GM21390 (cell line): ENCODE data around the gene CALHM2.
"Not testable (repeated sequence)": the region's sequence is repeated elsewhere in the genome, so short reads cannot be mapped to it uniquely, and the experiment has no call there.

ENCODE experiments used
- ATAC-seq: cut with Tn5 transposase; IDR thresholded peaks from one replicate; pipeline ENCODE4 v1.9.1; 2021; ENCODE audit not compliant: unreplicated experiment

The CALHM2 gene, protein sequence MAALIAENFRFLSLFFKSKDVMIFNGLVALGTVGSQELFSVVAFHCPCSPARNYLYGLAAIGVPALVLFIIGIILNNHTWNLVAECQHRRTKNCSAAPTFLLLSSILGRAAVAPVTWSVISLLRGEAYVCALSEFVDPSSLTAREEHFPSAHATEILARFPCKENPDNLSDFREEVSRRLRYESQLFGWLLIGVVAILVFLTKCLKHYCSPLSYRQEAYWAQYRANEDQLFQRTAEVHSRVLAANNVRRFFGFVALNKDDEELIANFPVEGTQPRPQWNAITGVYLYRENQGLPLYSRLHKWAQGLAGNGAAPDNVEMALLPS

DNA sequence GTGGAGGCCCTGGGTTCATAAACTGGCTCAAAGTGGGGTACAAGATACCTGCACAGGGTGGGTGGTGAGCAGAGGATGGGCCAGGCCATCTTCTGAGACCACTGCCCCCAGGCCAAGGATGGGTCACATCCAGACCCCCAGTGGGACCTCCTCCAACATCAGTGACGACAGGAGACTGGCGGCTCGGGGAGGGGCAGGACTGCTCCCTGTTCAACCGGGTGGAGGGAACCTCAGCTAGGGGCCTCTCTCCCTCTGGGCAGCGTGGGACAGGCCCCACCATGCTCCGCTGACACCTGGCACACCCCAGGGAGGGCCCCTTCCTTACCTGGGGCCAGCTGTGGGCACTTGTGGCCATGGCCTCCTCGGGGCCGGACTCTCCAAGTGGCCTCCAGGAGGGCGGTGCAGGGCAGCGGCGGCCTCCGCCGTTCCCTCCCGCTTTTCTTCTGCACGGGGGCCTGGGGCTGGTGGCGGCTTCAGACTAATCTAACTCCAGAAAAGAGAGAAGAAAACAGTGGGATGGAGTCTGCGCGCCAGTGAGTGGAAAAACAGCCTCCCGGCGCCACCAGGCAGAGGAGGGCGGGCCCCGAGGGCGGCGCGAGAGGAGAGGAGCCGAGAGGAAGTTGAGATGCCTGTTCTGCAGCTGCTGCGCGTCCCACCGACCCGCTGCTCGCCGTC is at the start of gene CALHM2:
TSS of gene CALHM2 (minus strand) at position 540 of the 675 bp plus-strand sequence. CDS start 2,429 bp downstream, outside the sequence.
- peak; percentile 77 for ATAC-seq

DNA sequence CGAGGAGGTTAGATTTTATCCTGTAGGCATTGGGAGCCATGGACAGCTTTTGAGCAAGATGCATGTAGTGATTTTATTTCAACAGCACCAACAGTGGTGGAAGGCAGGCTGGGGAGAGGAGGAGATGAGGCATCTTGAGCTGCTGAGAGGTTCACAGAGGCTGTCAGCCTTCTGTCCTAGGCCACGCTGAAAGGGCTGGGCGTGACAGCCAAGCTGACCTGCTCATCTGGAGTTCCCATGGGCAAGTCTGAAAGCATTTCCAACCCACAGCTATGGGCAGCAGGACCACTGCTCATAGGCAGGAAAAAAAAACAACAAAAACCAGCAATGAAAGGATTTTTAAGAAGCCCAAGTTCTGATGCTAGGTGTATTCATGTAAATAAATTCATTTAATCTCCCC is 49.0 kb upstream of the CALHM2 start:
- no peak for ATAC-seq

DNA sequence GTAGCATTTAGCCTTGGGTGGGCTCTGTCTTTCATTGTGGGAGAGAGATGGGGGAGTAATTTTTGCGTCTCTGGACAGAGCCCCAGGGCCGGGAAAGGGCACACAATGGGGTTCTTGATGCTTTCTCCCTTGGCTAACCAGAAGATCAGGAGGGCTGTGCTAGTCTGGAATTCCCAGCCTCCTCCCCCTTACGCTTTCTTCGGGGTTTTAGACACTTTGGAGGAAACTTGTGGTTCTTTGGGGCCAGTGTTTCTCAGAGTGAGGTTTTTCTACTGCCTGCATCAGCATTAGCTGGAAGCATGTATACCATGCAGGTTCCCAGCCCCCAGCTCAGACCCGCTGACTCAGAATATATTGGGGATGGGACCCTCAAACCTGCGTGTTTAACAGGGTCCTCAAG is 48.3 kb upstream of the CALHM2 start:
- ATAC-seq = no peak

DNA sequence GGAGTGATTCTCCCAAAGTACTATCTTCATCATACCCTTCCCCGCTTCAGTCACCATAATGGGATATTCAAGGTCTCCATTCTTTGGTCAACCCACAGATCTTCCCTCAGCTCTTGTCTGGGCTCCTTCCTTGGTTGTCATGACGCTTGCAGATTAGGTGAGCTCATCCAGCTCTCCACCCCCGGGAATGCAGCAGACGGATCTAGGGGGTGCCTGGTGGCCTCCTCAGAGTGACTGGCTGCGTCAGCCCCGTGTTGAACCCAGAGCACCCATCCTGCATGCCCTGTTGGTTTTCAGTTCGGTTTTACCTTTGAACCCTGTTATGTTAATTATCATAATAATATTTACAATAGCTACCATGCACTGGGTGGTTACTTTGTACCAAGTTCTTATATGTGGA is 47.7 kb upstream of the CALHM2 start:
- ATAC-seq = no peak

DNA sequence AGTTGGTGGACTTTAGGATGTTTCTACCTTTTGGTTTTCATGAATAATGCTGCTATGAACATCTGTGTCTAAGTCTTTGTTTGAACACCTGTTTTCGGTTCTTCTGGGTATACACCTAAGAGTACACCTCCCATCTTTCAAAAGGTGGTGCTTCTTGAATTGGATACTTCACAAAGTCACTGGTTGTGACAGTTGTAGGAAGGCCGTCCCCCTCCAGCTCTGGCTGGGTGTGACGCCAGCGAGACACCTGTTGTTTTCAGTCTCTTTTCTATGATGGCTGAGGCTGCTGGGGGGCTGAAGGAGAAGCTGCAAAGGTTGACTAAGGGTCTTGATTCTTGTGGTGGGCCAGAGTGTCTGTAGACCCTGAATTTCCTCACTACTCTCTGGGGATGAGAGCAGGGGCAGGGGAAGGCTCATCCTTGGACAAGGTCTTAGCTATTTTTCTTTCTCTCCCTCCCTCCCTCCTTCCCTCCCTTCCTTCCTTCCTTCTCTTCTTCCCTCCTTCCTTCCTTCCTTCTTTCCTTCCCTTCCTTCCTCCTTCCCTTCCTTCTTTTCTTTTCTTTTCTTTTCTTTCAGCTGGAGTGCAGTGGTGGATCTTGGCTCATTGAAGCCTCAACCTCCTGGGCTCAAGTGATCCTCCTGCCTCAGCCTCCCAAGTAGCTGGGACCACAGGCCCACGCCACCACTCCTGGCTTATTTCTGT is 46.9 kb upstream of the CALHM2 start:
- ATAC-seq = no peak

DNA sequence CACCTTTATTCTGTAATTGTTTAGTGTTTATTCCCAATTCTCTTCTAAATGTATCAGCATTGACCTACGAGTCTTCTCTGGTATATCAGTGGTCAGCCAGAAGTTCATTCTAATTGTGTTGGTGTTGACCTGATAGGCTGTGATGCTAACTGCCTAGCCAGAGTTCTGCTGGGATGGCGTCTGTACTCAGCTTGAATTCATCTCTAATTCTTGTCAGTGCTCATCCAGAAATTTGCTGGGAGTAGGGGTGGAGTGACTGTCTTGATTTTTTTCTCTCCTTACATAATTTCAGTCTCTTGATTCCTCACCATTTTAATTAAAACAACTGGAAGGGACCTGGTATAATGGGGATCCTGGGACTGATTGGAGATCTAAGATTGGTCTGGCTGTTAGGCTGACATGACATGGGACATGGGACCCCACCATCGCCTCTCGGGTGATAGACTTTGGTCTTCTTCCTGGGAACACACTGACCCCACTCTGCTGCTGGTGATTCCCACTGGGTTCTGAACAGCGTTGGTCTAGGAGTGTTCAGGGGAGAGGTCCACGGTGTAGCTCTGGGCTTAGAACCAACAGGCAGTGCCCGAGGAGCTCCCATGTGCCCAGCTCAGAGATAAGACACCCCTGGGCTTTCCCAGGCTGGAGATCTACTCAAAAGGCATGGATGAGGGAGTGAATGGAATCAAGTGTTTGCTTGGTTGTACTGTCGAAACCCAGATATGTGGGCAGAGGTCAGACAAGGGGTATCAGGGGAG is 45.2 kb upstream of the CALHM2 start:
- ATAC-seq = no peak

DNA sequence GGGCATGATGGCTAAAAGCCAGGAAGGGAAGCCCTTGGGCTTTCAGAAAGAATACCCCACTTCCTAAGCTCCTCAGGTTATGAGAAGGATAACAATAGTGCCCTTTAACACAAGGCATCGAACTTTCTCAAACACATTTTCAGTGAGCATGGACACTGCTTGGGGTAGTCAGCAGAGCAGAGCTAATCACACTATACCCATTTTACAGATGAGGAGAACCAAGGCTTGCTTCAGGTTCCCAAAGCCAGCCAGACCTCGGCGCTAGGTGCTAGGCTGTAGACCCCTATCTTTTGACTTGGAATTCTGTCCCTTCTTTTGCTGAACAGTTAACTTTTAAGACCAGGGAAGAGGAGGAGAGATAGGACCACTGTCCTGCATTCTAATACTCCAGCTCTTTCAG is 43.2 kb upstream of the CALHM2 start:
- no peak for ATAC-seq

DNA sequence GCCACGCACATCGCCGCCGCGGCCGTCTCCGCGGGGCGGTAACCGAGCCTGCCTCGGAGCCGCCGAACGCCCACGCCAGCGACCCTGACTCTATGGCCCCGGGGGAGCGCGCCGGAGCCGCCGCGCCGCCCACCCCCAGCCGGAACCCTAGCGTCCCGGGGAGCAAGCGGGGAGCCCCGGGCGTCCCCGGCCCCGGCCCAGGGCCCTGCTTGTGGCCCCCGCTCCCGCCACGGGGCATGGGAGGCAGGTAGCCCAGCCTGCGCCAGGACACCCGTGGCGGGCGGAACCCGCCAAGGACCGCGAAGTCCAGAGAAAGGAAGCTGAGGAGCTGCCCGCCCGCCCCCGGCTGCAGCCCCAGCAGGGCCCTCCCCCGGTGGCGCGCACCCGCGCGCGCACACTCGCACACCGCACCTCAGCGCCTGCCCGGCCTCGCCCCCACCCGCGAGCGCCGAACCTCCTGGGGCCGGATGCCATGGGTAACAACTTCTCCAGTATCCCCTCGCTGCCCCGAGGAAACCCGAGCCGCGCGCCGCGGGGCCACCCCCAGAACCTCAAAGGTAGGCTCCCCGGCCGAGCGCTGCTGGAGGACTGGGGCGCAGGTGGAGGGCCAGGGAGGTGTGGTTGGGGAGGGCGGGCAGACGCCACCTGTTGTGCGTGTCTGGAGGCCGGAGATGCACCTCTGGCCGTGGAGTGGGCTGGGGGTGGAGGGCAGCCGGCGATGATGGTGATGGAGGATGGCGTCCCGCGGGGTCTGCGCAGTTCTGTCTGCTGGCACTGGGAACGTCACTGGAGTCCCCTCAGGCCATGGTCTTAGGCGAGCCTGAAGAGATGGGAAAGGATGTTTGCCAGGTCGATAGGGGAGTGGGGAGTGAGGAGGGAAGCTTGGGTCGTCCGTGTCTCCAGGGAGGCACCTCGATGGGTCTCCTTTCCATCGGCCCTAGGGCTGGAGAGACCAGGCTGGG is 42.0 kb upstream of the CALHM2 start:
- no peak for ATAC-seq

DNA sequence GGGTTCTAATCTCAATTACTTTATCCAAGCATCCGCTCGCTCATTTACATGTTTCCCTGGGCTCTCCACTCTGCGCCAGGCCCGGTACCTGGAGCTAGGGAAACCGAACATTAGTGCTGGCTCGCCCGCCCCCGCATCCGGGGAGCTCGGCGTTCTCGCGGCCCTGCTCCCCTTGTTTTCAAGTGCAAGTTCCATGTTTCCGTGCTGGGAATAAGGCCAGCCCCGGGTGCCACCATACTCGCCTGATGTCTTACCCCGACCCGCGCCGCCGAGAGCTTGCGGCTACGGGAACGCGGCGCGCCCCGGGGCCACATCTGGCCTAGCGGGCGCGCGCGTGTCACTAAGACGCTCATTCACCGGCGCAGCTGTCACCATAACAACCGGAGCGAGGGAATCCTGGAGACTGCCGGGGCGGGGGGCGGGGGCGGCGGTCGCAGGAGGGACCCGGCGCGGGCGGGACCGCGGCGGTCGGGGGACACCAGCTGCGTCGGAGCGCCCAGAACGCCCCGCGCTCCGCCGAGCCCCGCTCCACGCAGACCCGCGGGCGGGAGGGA is 41.3 kb upstream of the CALHM2 start, which contains the start of gene NEURL1:
TSS of gene NEURL1 (plus strand) at position 344 of the 554 bp plus-strand sequence. CDS start 683 bp downstream, outside the sequence.
- ATAC-seq = no peak

DNA sequence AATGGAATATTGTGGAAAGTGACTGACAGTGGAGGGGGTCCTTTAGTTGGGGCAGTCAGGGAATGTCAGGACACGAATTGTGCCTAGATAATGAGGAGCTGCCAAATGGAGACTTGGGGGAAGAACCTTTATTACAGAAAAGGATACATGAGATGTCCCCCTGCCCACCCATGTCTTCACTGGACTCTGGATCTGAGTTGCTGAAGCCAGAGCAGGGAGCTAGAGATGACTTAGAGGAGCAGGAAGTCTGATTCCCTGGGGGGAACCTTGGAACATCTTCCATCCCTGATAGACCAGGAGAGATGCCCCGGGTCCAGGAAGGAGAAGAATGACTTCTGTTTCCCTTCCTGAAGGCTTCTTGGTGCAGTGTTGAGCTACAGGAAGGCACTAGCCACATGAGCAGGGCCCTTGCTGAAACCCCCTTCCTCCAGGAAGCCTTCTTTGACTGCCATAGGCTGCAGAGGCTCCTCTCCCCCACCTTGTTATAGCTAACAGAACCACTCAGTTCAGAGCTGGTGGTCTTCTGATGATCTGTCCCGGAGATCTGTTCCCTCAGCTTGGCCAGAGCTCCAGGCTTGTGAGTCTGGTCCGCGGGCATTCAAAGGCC is 40.6 kb upstream of the CALHM2 start:
- ATAC-seq = no peak

DNA sequence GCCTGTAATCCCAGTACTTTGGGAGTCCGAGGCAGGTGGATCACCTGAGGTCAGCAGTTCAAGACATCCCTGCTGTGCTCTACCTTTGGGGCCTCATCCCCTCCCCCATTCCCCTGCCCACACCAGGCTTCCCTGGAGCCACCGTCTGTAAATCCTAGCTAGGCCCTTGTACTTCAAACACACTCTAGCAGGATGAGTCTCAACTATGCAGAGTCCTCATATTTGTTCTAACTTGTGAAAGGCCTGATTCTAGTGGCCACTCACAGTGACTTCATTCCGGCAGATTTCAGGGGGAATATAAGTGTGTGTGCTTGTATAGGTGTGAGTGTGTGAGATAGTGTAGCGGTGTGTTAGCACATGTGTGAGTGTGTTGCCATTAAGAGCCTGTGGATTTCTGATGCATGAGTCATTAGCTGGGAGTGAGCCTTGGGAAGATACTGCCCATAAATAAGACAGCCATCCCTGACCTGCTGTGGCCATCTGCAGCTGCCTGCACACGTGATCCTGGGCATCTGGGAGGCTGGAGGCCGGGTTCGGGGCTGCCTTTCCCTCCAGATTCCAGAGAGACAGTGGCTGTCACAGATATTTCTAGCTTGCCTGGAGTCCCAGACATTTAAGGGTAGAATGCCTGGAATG is 39.7 kb upstream of the CALHM2 start:
- ATAC-seq = no peak

DNA sequence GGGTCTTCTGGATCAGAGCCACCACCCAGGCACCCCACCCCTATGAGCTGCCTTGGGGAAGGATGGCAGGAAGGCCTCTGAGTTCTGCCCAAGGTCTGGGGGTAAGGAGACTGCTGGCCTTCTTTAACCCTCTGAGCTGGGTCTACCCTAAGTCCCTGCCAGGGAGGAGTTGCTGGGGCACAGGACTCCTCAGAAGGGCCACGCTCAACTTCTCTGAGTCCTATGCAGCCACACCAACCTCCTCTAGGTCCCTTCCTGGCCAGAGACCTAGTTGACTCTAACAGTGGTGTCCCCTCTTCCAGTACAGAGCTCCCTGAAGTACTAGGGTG is 38.8 kb upstream of the CALHM2 start:
- no peak for ATAC-seq

DNA sequence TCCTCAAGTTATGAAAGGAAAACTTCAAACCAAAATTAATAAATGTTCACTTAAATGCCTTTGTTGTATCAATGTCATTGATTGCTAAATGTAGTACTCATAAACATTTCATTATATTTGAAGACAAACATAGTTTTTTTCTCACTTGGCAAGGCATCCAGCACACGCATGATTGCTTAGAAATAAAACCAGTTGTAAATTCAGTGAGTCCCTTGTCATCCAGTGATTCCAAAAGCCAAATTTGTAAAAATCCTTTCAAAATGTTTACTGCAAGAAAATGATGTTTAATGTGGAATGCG is 35.2 kb upstream of the CALHM2 start:
- no peak for ATAC-seq

DNA sequence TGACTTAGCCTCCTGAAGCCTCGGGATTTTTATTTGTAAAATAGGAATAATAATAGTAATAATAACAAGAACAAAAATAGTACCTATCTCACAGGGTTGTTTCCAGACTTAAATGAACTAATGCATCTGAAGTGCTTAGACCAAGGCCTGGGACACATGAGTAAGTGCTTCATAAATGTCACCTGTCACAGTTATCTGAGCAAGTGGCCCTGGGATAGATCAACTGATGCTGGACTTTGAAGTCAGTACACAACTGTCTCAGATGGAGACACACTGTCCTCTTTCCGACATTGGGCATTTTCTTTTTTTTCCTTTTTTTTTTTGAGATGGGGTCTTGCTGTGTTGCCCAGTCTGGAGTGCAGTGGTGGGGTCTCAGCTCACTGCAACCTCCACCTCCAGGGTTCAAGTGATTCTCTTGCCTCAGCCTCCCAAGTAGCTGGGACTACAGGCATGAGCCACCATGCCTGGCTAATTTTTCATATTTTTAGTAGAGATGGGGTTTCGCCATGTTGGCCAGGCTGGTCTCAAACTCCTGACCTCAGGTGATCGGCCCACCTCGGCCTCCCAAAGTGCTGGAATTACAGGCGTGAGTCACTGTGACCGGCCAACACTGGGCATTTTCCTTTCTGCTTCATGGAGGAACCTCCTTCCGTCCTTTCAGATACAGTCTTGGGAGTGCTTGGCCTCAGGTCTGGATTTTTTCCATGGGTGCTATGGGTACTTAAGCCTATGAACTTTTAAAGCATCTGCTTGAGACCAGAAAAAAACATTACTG is 34.7 kb upstream of the CALHM2 start:
- ATAC-seq = not testable (repeated sequence)

DNA sequence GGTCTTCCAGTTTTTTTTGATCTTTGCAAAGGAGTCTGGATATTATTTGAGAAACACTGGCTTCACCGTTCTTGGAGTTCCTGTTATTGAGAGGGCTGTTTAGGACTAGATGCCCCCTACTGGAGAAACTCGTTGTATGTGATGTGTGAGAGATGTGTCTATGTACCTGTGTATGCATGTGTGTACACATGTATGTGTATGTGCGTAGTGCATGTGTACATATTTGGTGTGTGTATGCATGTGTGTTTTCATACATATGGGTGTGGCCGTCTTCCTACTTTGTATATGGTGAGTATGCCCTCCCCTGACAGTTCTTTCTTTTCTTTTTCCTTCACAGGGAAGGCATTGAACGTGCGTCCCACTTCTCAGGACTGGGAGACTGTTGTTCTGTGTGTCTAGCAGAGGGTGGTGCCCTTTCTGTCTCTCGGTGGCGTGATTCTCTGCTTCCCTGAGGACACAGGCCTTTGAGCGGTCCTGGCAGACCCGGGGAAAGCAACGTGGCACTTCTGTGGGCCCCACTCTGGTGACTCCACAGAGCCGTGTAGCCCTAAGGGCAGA is 29.9 kb upstream of the CALHM2 start:
- ATAC-seq = no peak

DNA sequence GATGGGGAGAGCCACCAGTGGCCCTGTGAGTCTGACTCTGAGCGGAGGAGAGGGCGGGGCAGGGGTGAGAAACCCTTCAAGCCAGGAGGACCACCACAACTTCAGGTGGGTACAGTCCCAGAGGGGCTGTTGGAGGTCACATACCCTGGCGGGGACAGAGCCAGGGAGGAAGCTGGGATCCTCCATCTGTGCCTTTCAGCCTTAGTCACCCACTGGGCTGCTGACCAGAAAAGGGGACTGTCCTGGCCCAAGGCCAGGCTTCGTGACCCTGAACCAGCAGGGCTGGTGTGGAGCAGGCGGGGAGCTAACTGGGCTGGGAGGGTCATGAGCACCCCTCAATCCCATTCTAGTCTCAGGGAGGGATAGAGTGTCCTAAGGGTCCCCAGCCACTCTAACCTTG is 28.4 kb upstream of the CALHM2 start:
- no peak for ATAC-seq

DNA sequence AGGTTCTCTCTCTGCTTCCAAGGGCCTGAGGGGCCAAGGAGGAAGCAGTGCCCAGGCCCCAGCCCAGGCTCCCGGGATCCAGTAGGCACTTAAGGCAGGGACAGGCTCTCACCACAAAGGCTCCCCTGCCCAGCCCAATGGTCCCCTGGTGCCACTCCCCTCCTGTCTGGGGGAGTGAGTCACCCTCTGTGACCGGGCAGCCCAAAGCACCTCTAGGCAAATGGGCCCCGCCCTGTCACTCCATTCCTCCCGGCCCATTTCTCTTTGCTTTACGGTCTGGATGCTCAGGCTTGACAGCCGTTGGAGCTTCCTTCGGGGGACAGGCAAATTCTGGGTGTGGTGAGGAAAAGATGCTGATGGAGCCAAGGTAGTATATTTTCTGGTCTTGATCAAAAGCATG is 27.0 kb upstream of the CALHM2 start, which contains the start of gene CALHM3:
TSS of gene CALHM3 (minus strand) at position 106 of the 400 bp plus-strand sequence. CDS start 208 bp downstream, outside the sequence.
- ATAC-seq = no peak

DNA sequence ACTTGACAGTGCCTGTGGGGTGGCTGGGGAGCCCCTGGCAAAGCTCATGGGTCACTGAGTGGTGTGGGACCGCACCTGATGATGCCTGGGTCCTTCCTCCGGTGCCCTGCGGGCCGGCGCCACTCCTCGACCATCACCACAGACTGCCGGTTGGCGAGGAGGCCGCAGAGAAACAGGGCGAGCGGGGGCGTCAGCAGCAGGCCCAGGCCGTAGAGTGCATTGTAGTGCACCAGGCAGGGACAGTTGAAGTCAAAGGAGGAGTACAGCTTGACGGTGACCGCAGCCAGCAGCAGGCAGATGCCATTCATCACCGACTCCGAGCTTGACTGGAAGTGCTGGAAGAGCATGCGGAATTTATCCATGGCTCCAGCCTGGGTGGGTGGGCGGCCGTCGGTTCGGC is 26.5 kb upstream of the CALHM2 start:
- no peak for ATAC-seq
